Esophagus squamous epithelium (tissue), 5 donors: ENCODE data around the gene PRRX2. TPM values are rescaled to one million over a fixed set of nuclear protein-coding genes. Genes with fewer than 3 reads are reported as not detected.

Experiments
- DNase-seq: peaks from one replicate; lab custom pipeline; 2025; lab: John Stamatoyannopoulos, UW
- H3K27ac ChIP-seq, 4 donors: fragments of 200-600 bp; sonication (generic); one replicate each; pipeline ENCODE4 v1.5.1; 2016 to 2019; ENCODE audit warnings: mild to moderate bottlenecking in 1 of 4
- H3K27me3 ChIP-seq, 4 donors: fragments of 200-600 bp; sonication (generic); 1 replicate in 3 of 4; 2 replicates in 1 of 4; pipeline versions ENCODE4 v1.5.1 to v1.6.0; 2017 to 2021; ENCODE audit warnings: antibody characterized with exemption in 1 of 4
- H3K36me3 ChIP-seq, 3 donors: fragments of 200-600 bp; sonication (generic); one replicate each; pipeline ENCODE4 v1.5.1; 2016 to 2019
- H3K4me1 ChIP-seq, 3 donors: fragments of 200-600 bp; sonication (generic); one replicate each; pipeline ENCODE4 v1.5.1; 2017 to 2019
- H3K4me3 ChIP-seq, 4 donors: fragments of 200-600 bp; sonication (generic); 1 replicate in 3 of 4; 2 replicates in 1 of 4; pipeline ENCODE4 v1.5.1; 2016 to 2019; ENCODE audit warnings: mild to moderate bottlenecking in 2 of 4, moderate library complexity in 1 of 4
- H3K9me3 ChIP-seq, 3 donors: fragments of 200-600 bp; sonication (generic); one replicate each; pipeline ENCODE4 v1.5.1; 2016 to 2019
- POLR2A ChIP-seq, 4 donors: fragments of 450-650 bp; IDR thresholded peaks; one replicate each; pipeline ENCODE4 v1.6.1; 2017; ENCODE audit warnings: antibody characterized with exemption in 4 of 4, mild to moderate bottlenecking in 4 of 4, moderate library complexity in 3 of 4
- WGBS, 2 donors: methylation state at CpG; one replicate each; pipeline ENCODE4 v1.1.5; 2018; 5-methylcytosine and 5-hydroxymethylcytosine counted together
- intact Hi-C: fragments of 100-400 bp; cut with DNase I; formaldehyde crosslinking; loops from one replicate; pipeline ENCODE4 v1.15.0; 2022
- total RNA-seq, 4 donors: library from RNA; depleted of rRNA; stranded (reverse); fragments of >200 nt; gene quantifications; one replicate each; pipeline ENCODE4 v1.1.0, GENCODE V29; 2016
- TF ChIP-seq, protein P1 (sequence below), 6 experiments: fragments of 450-650 bp in 4 of 6; fragments of 200-600 bp in 2 of 6; sonication (generic) in 2 of 6; IDR thresholded peaks; one replicate each; pipeline ENCODE4 v1.5.1; 2016 to 2019; ENCODE audit warnings: antibody characterized with exemption in 6 of 6, mild to moderate bottlenecking in 4 of 6, moderate library complexity in 4 of 6
- donor health status: DM: yes; HTN: yes; CAD: no.

Gene PRRX2
- total RNA-seq, 4 donors from 2014 or later: 0.82 to 3.8 (median 2.3) TPM

DNA sequence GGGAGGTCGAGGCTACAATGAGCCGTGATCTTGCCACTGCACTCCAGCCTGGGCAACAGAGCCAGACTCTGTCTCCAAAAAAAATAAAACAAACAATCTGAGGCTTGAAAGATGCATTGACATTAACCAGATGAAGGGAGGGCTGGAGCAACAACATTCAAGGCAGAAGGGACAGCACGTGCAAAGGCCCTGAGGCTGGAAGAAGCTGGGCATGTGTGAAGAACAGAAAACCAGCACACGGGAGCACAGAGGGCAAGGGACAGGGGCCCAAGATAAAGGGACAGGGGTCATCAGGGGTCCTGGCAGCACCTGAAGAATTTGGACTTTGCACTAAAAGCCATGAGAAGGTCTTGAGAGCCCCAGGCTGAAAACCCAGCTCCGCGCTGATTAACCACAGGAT lies 84.1 kb downstream of the PRRX2 start:
- Histone ChIP-seq H3K4me3 (no peak overlapping the region), H3K27ac (peak overlapping the region in 1 of 4 donors; percentile 33), H3K36me3 (peaks cover 0 to 17% (median 0%) of the 10 kb centered on the region in 3 donors), H3K27me3 (peaks cover 0 to 5% (median 0%) of the 10 kb centered on the region in 4 donors), H3K9me3 (no peaks in the 10 kb centered on the region), H3K4me1 (peaks cover 19 to 39% (median 20%) of the 10 kb centered on the region in 3 donors)
- intact Hi-C loops: no loop called here
- DNase-seq: no peak
- WGBS, 2 donors: 93 to 96% methylated on average over 6 of the region's 6 CpGs
- TF ChIP-seq POLR2A (IDR thresholded peaks at IDR 0.05): no peak
- TF ChIP-seq, protein P1, sequence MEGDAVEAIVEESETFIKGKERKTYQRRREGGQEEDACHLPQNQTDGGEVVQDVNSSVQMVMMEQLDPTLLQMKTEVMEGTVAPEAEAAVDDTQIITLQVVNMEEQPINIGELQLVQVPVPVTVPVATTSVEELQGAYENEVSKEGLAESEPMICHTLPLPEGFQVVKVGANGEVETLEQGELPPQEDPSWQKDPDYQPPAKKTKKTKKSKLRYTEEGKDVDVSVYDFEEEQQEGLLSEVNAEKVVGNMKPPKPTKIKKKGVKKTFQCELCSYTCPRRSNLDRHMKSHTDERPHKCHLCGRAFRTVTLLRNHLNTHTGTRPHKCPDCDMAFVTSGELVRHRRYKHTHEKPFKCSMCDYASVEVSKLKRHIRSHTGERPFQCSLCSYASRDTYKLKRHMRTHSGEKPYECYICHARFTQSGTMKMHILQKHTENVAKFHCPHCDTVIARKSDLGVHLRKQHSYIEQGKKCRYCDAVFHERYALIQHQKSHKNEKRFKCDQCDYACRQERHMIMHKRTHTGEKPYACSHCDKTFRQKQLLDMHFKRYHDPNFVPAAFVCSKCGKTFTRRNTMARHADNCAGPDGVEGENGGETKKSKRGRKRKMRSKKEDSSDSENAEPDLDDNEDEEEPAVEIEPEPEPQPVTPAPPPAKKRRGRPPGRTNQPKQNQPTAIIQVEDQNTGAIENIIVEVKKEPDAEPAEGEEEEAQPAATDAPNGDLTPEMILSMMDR (IDR thresholded peaks at IDR 0.05): no peak

DNA sequence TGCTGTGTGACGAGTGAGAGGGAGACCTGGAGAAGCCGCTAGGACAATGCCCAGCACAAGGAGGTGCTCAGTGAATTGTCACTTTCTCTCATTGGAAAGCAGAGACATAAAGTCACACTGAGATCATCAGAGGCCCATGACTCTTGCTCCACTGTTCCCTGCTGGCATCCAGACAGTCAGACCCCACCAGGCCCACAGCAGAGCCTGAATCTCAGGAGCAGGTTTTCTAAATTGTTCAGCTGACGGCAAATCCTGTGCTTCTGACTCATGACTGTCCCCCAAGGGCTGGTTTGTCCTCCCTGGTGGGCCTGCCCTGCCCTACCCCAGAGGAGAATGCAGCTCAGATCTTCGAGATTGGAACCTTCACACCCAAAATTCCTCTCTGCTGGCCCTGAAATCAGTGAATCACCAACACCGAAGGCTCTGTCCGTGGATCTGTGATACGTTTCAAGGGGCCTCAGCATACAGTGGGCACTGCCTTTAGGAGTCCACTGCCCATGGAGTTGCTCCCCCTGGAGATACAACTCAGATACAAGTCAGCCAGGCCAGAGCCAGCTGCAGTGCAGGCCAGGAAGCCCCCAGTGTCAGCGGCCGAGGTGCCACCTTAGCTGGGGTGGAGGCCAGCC lies 84.7 kb downstream of the PRRX2 start:
- Histone ChIP-seq H3K27me3 (peaks cover 0 to 5% (median 0%) of the 10 kb centered on the region in 4 donors), H3K27ac (peak overlapping the region in 2 of 4 donors; percentile 33 to 48)
- WGBS, 2 donors: 67 to 95% methylated on average over 3 to 4 of the region's 9 CpGs

DNA sequence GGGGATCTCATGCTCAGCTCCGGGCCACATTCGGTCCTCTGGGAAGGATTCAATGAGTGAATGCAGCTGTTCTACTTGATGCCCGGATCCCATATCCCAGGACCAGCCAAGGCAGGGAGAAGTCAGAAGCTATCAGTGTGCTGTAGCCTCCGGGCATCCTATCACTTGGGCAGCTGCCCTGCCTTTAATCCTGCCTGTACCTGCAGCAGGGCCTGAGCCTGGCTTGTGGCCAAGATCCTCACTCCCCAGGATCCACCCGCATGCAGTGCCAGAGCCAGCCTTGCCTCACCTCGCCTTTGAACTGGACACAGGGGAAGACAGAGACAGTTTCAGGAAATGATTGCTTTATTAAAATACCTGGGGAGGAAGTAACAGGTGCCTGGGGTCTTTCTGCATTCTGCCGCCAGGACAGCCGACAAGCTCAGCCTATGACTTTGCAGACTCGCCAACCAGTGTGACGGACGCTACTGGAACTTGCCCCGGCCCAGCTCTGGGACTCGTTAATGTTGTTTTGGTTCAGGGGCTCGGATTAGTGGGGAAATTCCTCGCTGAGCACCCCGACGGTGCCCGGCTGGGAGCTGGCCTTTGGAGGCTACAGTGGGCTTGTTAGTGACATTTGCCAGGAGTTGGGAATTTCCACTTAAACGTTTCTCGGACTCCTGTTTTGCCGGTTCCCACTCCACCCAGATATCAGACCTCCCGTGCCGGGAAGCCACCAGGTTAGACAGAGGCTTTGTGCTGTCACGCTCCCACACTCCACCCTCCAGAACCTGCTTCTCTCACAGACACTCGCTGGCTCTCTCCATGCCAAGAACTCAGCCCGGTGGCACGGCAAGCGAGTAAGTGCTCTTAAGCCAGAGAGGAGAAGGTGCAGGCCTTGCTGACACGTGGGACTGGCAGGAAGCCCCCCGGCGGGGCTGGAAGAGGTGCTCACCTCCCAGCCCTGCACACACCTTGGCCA lies 86.7 kb downstream of the PRRX2 start:
- H3K36me3 ChIP-seq: peaks cover 0 to 10% (median 0%) of the 10 kb centered on the region in 3 donors
- peaks cover 0 to 5% (median 0%) of the 10 kb centered on the region in 4 donors for H3K27me3 ChIP-seq
- no peak for TF ChIP-seq POLR2A (IDR thresholded peaks at IDR 0.05)
- TF ChIP-seq, protein P1 (IDR thresholded peaks at IDR 0.05): peak in 1 of 6 experiments; percentile 7
- peak overlapping the region; percentile 50 to 88 (median 69) for H3K27ac ChIP-seq
- H3K4me1 ChIP-seq: peaks cover 22 to 47% (median 23%) of the 10 kb centered on the region in 3 donors
- DNase-seq: no peak
- whole genome bisulfite sequencing, 2 donors: 19 to 37% methylated on average over 13 to 14 of the region's 31 CpGs
- intact Hi-C loops: no loop called here
- peak overlapping the region; percentile 14 to 65 (median 44) for H3K4me3 ChIP-seq
- H3K9me3 ChIP-seq: no peaks in the 10 kb centered on the region

More for the DNA sequence above, 84.7 kb downstream of the PRRX2 start:
- H3K4me1 ChIP-seq: peaks cover 19 to 39% (median 20%) of the 10 kb centered on the region in 3 donors
- intact Hi-C loops: no loop called here
- H3K9me3 ChIP-seq: no peaks in the 10 kb centered on the region
- peaks cover 0 to 17% (median 0%) of the 10 kb centered on the region in 3 donors for H3K36me3 ChIP-seq
- TF ChIP-seq POLR2A (IDR thresholded peaks at IDR 0.05): no peak
- TF ChIP-seq, protein P1 (IDR thresholded peaks at IDR 0.05): no peak
- DNase-seq: no peak
- no peak overlapping the region for H3K4me3 ChIP-seq

DNA sequence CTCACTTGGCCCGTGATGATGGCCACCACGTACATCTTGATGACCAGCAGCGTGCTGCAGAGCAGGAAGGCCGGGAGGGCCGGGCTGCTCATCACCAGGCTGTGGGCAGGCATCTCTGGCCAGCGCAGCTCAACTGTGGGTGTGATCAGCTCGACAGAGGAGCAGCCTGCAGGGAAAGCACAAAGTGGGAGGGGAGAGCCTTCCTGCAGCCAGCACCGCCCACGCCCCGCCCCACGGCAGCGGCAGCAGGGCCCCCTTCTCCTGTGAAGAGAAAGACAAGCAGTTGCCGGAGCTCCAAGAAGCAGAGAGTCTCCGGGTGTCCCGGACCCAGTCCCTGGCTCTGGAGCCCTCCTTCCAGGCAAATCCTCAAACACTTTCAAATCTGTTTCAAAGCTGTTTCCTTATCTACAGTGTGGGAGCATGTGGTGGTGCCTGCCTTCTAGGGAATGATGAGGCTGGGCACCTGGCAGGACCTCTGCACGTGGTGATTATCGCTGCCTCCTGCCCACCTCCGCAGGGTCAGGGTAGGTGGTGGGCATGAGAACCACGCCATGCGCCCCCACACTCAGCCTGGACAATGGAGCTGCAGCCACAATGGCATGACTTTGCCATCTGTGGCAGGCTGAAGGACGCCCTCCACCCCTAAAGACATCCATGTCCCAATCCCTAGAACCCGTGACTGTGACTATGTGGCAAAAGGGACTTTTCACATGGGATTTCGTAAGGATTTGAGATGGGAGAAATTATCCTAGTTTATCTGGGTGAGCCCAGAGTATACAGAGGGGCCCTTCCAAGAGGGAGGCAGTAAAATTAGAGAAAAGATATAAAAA lies 87.7 kb downstream of the PRRX2 start, which contains the start of gene PTGES:
Gene PTGES (minus strand): TSS at position 143 of the 830 bp plus-strand sequence. CDS start 30 bp downstream, at position 113.
- no peak for DNase-seq
- peaks cover 0 to 10% (median 0%) of the 10 kb centered on the region in 3 donors for H3K36me3 ChIP-seq
- peaks cover 0 to 5% (median 0%) of the 10 kb centered on the region in 4 donors for H3K27me3 ChIP-seq
- intact Hi-C loops: no loop called here
- peak within 1 kb of the TSS; percentile 14 to 65 (median 44) for H3K4me3 ChIP-seq
- H3K27ac ChIP-seq: peak within 1 kb of the TSS; percentile 50 to 88 (median 69)
- WGBS, 2 donors: 16 to 42% methylated on average over 9 to 10 of the region's 23 CpGs
- peak in 2 of 4 donors; percentile 42 to 73 for TF ChIP-seq POLR2A (IDR thresholded peaks at IDR 0.05)
- TF ChIP-seq, protein P1 (IDR thresholded peaks at IDR 0.05): no peak
- H3K9me3 ChIP-seq: no peaks in the 10 kb centered on the region
- peaks cover 24 to 50% (median 29%) of the 10 kb centered on the region in 3 donors for H3K4me1 ChIP-seq
